ENCODE measurements around the gene ZNF846. TPM values are rescaled to one million over a fixed set of nuclear protein-coding genes. Genes with fewer than 3 reads are reported as not detected.
"Not testable (repeated sequence)": the region's sequence is repeated elsewhere in the genome, so short reads cannot be mapped to it uniquely, and the experiment has no call there.

ZNF846 gene
- total and polyA plus RNA-seq, 2 donors (not counting 1 experiment from before 2014, with no cell fraction given) = 7.4 to 20.8 TPM

GRCh38 chr19:9786342-9786741, 17.8 kb upstream of the ZNF846 start:
- peak overlapping the region; percentile 25 for H3K27ac ChIP-seq (ENCODE audit: insufficient read depth, low read length)

DNA sequence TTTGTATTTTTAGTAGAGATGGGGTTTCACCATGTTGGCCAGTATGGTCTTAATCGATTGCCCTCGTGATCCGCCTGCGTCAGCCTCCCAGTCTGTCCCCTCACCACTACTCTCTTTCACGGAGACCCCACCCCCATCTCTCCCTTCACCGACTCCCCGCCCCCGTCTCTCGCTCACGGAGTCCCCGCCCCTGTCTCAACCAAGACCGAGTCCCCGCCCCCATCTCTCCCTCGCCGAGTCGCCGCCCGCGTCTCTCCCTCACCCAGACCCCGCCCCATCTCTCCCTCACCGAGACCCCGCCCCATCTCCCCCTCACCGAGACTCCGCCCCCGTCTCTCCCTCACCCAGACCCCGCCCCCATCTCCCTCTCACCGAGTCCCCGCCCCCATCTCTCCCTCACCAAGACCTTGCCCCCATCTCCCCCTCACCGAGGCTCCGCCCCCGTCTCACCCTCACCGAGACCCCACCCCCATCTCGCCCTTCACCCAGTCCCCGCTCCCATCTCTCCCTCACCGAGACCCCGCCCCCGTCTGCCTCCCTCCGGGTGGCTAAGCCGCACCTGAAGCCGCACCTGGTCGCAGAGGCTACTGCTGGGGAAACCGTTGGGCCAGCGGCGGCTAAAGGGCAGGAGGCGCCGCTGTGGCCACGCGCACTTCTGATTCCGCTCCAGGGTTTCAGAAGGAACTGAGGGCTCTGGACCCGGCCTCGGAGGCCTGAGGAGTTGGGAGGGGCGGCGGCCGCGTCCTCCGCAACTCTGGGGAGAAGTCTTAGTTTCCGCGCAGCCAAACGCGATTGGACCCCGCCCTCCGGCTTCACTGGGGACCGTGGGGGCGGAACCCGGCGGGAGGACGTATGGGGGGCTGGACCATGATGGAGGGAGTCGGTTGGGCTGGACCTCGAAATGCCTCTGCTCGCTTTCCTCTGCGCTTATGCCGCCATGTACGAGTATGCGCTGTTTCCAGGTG, 17.1 kb upstream of the ZNF846 start:
- peak overlapping the region; percentile 87 for H3K9ac ChIP-seq (ENCODE audit: insufficient read depth, low read length)
- no peak for TF ChIP-seq EZH2 (IDR thresholded peaks at IDR 0.05; ENCODE audit: low read length, missing control alignments)
- TF ChIP-seq, protein P1, sequence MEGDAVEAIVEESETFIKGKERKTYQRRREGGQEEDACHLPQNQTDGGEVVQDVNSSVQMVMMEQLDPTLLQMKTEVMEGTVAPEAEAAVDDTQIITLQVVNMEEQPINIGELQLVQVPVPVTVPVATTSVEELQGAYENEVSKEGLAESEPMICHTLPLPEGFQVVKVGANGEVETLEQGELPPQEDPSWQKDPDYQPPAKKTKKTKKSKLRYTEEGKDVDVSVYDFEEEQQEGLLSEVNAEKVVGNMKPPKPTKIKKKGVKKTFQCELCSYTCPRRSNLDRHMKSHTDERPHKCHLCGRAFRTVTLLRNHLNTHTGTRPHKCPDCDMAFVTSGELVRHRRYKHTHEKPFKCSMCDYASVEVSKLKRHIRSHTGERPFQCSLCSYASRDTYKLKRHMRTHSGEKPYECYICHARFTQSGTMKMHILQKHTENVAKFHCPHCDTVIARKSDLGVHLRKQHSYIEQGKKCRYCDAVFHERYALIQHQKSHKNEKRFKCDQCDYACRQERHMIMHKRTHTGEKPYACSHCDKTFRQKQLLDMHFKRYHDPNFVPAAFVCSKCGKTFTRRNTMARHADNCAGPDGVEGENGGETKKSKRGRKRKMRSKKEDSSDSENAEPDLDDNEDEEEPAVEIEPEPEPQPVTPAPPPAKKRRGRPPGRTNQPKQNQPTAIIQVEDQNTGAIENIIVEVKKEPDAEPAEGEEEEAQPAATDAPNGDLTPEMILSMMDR (conservative IDR thresholded peaks at IDR 0.05 in 1 of 2, IDR thresholded peaks at IDR 0.05 in 1 of 2; ENCODE audit: low read depth in 1 of 2, low read length in 2 of 2) = no peak
- H3K36me3 ChIP-seq (ENCODE audit: control insufficient read depth, insufficient read depth, low read length) = no peaks in the 10 kb centered on the region
- peak overlapping the region; percentile 62 to 89 (median 85) for H3K4me3 ChIP-seq (replicated peaks in 1 of 4; ENCODE audit: control extremely low read depth in 1 of 4, insufficient read depth in 1 of 4, low read depth in 3 of 4, low read length in 4 of 4)
- H3K27me3 ChIP-seq (ENCODE audit: control insufficient read depth, insufficient read depth, low read length) = no peaks in the 10 kb centered on the region
- no peaks in the 10 kb centered on the region for H3K4me1 ChIP-seq (ENCODE audit: control insufficient read depth, extremely low read depth, insufficient read depth, low read length)
- H2AFZ ChIP-seq (ENCODE audit: low read length) = peak overlapping the region; percentile 90
- no peaks in the 10 kb centered on the region for H4K20me1 ChIP-seq (ENCODE audit: control insufficient read depth, extremely low read depth, insufficient read depth, low read length)
- H3K4me2 ChIP-seq (ENCODE audit: extremely low read depth, insufficient read depth, low read length) = peak overlapping the region; percentile 82
- peak; percentile 91 to 97 for DNase-seq (ENCODE audit: low read depth in 2 of 2)
- H3K27ac ChIP-seq (ENCODE audit: insufficient read depth, low read length) = peak overlapping the region; percentile 90
- H3K79me2 ChIP-seq (ENCODE audit: control insufficient read depth, insufficient read depth, low read length) = no peaks in the 10 kb centered on the region
- H3K9me3 ChIP-seq (ENCODE audit: control insufficient read depth, insufficient read depth, low read depth, low read length) = no peaks in the 10 kb centered on the region

More at GRCh38 chr19:9786342-9786741, 17.8 kb upstream of the ZNF846 start:
- TF ChIP-seq EZH2 (IDR thresholded peaks at IDR 0.05; ENCODE audit: low read length, missing control alignments) = no peak
- TF ChIP-seq, protein P1 (conservative IDR thresholded peaks at IDR 0.05 in 1 of 2, IDR thresholded peaks at IDR 0.05 in 1 of 2; ENCODE audit: low read depth in 1 of 2, low read length in 2 of 2) = no peak
- Histone ChIP-seq H3K27me3 (ENCODE audit: control insufficient read depth, insufficient read depth, low read length) (no peaks in the 10 kb centered on the region), H3K4me1 (ENCODE audit: control insufficient read depth, extremely low read depth, insufficient read depth, low read length) (no peaks in the 10 kb centered on the region), H3K4me3 (replicated peaks in 1 of 4; ENCODE audit: control extremely low read depth in 1 of 4, insufficient read depth in 1 of 4, low read depth in 3 of 4, low read length in 4 of 4) (peak overlapping the region in 3 of 4 experiments; percentile 62 to 89 (median 89)), H2AFZ (ENCODE audit: low read length) (peak overlapping the region; percentile 37), H3K79me2 (ENCODE audit: control insufficient read depth, insufficient read depth, low read length) (no peaks in the 10 kb centered on the region), H3K4me2 (ENCODE audit: extremely low read depth, insufficient read depth, low read length) (peak overlapping the region; percentile 4), H3K36me3 (ENCODE audit: control insufficient read depth, insufficient read depth, low read length) (no peaks in the 10 kb centered on the region), H3K9me3 (ENCODE audit: control insufficient read depth, insufficient read depth, low read depth, low read length) (no peaks in the 10 kb centered on the region), H3K9ac (ENCODE audit: insufficient read depth, low read length) (no peak overlapping the region), H4K20me1 (ENCODE audit: control insufficient read depth, extremely low read depth, insufficient read depth, low read length) (no peaks in the 10 kb centered on the region)
- no peak for DNase-seq (ENCODE audit: low read depth in 2 of 2)

DNA sequence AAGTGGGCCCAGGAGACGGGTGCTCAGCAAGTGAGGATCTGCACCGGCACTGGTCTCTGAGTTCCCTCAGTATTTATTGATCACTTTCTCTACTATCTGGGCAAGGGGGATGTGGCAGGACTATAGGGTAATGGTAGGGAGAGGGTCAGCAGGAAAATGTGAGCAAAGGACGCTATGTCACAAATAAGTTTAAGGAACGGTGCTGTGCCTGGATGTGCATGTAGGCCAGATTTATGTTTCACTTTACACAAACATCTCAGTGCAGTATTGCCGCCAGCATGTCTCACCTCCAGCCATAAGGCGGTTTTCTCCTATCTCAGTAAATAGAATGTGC, 15.6 kb upstream of the ZNF846 start:
- not testable (repeated sequence) for H3K36me3 ChIP-seq (ENCODE audit: control insufficient read depth, insufficient read depth, low read length); H3K27me3 ChIP-seq (ENCODE audit: control insufficient read depth, insufficient read depth, low read length); H3K9ac ChIP-seq (ENCODE audit: insufficient read depth, low read length); H3K4me2 ChIP-seq (ENCODE audit: extremely low read depth, insufficient read depth, low read length); H3K4me1 ChIP-seq (ENCODE audit: control insufficient read depth, extremely low read depth, insufficient read depth, low read length); H3K9me3 ChIP-seq (ENCODE audit: control insufficient read depth, insufficient read depth, low read depth, low read length); H3K79me2 ChIP-seq (ENCODE audit: control insufficient read depth, insufficient read depth, low read length); H4K20me1 ChIP-seq (ENCODE audit: control insufficient read depth, extremely low read depth, insufficient read depth, low read length); H2AFZ ChIP-seq (ENCODE audit: low read length); H3K4me3 ChIP-seq (replicated peaks in 1 of 4; ENCODE audit: control extremely low read depth in 1 of 4, insufficient read depth in 1 of 4, low read depth in 3 of 4, low read length in 4 of 4); H3K27ac ChIP-seq (ENCODE audit: insufficient read depth, low read length); DNase-seq (ENCODE audit: low read depth in 2 of 2)

Measured in fibroblast of lung (primary cell).